Activated T-helper 1 cell treated with anti-CD3 and anti-CD28 coated beads, Interleukin-12 subunit alpha, Interleukin-12 subunit beta, Interleukin-2, Interleukin-4 antibody, amounts not matched to agents 30 ng/mL and 10 ng/mL and 1 ng/mL, durations not matched to agents 14 hours and 24 hours and 36 hours (primary cell): ENCODE results near the gene YIF1A. TPM values are rescaled to one million over a fixed set of nuclear protein-coding genes. Genes with fewer than 3 reads are reported as not detected.
A peak's percentile ranks its signal among the peaks of the same experiment; 100 is the strongest.
"Not testable (repeated sequence)": the region's sequence is repeated elsewhere in the genome, so short reads cannot be mapped to it uniquely, and the experiment has no call there.

Experiments used
- DNase-seq: peaks from one replicate; pipeline ENCODE4 v3.0.0; 2021; ENCODE audit warnings: low spot score
- H3K27ac Mint-ChIP-seq: one replicate; pipeline ENCODE4 v1.8.0; 2021; ENCODE audit warnings: mild to moderate bottlenecking, mixed read lengths
- H3K27me3 Mint-ChIP-seq: one replicate; pipeline ENCODE4 v1.8.0; 2022; ENCODE audit warnings: mild to moderate bottlenecking, moderate library complexity, mixed read lengths; ENCODE audit not compliant: insufficient read depth
- H3K36me3 Mint-ChIP-seq: one replicate; pipeline ENCODE4 v1.8.0; 2021; ENCODE audit warnings: low read depth, mixed read lengths
- H3K4me1 Mint-ChIP-seq: one replicate; pipeline ENCODE4 v1.8.0; 2021; ENCODE audit warnings: low read depth, mixed read lengths
- H3K4me3 Mint-ChIP-seq: one replicate; pipeline ENCODE4 v1.8.0; 2021; ENCODE audit warnings: mild to moderate bottlenecking, moderate library complexity, mixed read lengths
- H3K9me3 Mint-ChIP-seq: one replicate; pipeline ENCODE4 v1.8.0; 2021; ENCODE audit warnings: mixed read lengths
- intact Hi-C: fragments of 100-400 bp; cut with micrococcal nuclease; formaldehyde crosslinking; loops from one replicate; pipeline ENCODE4 v1.15.1; 2024
- total RNA-seq: library from RNA; stranded (reverse); gene quantifications from 2 replicates; pipeline ENCODE4 v1.2.3, GENCODE V29; 2022

YIF1A gene
- total RNA-seq, 1 donor from 2014 or later, result 127 TPM

- intact Hi-C loops, H3K9me3 Mint-ChIP-seq, H3K36me3 Mint-ChIP-seq, DNase-seq, H3K27ac Mint-ChIP-seq, H3K4me3 Mint-ChIP-seq: not testable (repeated sequence)
- peaks cover 22% of the 10 kb centered on the region for H3K4me1 Mint-ChIP-seq
- H3K27me3 Mint-ChIP-seq, result peaks cover 13% of the 10 kb centered on the region
Measured at GRCh38 chr11:66320289-66320688, 31.3 kb upstream of the YIF1A start.

GRCh38 chr11:66318600-66318970, 29.6 kb upstream of the YIF1A start:
- no peak for DNase-seq
- Mint-ChIP-seq H3K27me3 (peaks cover 13% of the 10 kb centered on the region), H3K4me3 (no peak overlapping the region), H3K36me3 (peaks cover 2% of the 10 kb centered on the region), H3K27ac (no peak overlapping the region), H3K4me1 (peaks cover 29% of the 10 kb centered on the region), H3K9me3 (peaks cover 5% of the 10 kb centered on the region)
- intact Hi-C loops, result no loop called here

- H3K9me3 Mint-ChIP-seq, result peaks cover 5% of the 10 kb centered on the region
- no peak for DNase-seq
- H3K27me3 Mint-ChIP-seq, result peaks cover 13% of the 10 kb centered on the region
- peak overlapping the region; percentile 7 for H3K4me3 Mint-ChIP-seq
- peaks cover 2% of the 10 kb centered on the region for H3K36me3 Mint-ChIP-seq
- peaks cover 29% of the 10 kb centered on the region for H3K4me1 Mint-ChIP-seq
- H3K27ac Mint-ChIP-seq, result peak overlapping the region; percentile 44
- intact Hi-C loops, result no loop called here
Measured at GRCh38 chr11:66317723-66318599, 29.0 kb upstream of the YIF1A start.

GRCh38 chr11:66317322-66317722, 28.4 kb upstream of the YIF1A start:
- intact Hi-C loops, result no loop called here

GRCh38 chr11:66316849-66317251, 27.9 kb upstream of the YIF1A start, which contains the start of gene CD248:
Gene CD248, minus strand, starts transcription at chr11:66317044. Its CDS starts 17 bp downstream, at chr11:66317027.
- peaks cover 2% of the 10 kb centered on the region for H3K36me3 Mint-ChIP-seq
- H3K27ac Mint-ChIP-seq, result peak within 1 kb of the TSS; percentile 44
- H3K9me3 Mint-ChIP-seq, result peaks cover 5% of the 10 kb centered on the region
- peaks cover 11% of the 10 kb centered on the region for H3K27me3 Mint-ChIP-seq
- no peak for DNase-seq
- intact Hi-C loops, result no loop called here
- peak within 1 kb of the TSS; percentile 7 for H3K4me3 Mint-ChIP-seq
- H3K4me1 Mint-ChIP-seq, result peaks cover 31% of the 10 kb centered on the region

More at GRCh38 chr11:66317322-66317722, 28.4 kb upstream of the YIF1A start:
- peaks cover 2% of the 10 kb centered on the region for H3K36me3 Mint-ChIP-seq
- H3K4me1 Mint-ChIP-seq, result peaks cover 29% of the 10 kb centered on the region
- H3K27ac Mint-ChIP-seq, result peak overlapping the region; percentile 44
- no peak for DNase-seq
- H3K9me3 Mint-ChIP-seq, result peaks cover 5% of the 10 kb centered on the region
- peaks cover 11% of the 10 kb centered on the region for H3K27me3 Mint-ChIP-seq
- H3K4me3 Mint-ChIP-seq, result peak overlapping the region; percentile 7

GRCh38 chr11:66315921-66316811, 27.2 kb upstream of the YIF1A start:
- Mint-ChIP-seq H3K27ac (no peak overlapping the region), H3K36me3 (peaks cover 2% of the 10 kb centered on the region), H3K27me3 (peaks cover 11% of the 10 kb centered on the region), H3K4me1 (peaks cover 37% of the 10 kb centered on the region), H3K4me3 (no peak overlapping the region), H3K9me3 (peaks cover 5% of the 10 kb centered on the region)
- intact Hi-C loops, result no loop called here
- no peak for DNase-seq

GRCh38 chr11:66315498-66315885, 26.5 kb upstream of the YIF1A start:
- H3K4me3 Mint-ChIP-seq, result peak overlapping the region; percentile 2
- H3K9me3 Mint-ChIP-seq, result peaks cover 5% of the 10 kb centered on the region
- H3K27me3 Mint-ChIP-seq, result peaks cover 9% of the 10 kb centered on the region
- no peak for DNase-seq
- H3K27ac Mint-ChIP-seq, result no peak overlapping the region
- peaks cover 37% of the 10 kb centered on the region for H3K4me1 Mint-ChIP-seq
- H3K36me3 Mint-ChIP-seq, result peaks cover 2% of the 10 kb centered on the region
- intact Hi-C loops, result no loop called here

GRCh38 chr11:66314561-66315497, 25.9 kb upstream of the YIF1A start:
- Mint-ChIP-seq H3K9me3 (peaks cover under 1% of the 10 kb centered on the region), H3K36me3 (no peaks in the 10 kb centered on the region), H3K27me3 (peaks cover 9% of the 10 kb centered on the region), H3K27ac (no peak overlapping the region), H3K4me1 (peaks cover 37% of the 10 kb centered on the region), H3K4me3 (peak overlapping the region; percentile 2)
- DNase-seq, result no peak
- intact Hi-C loops, result no loop called here

GRCh38 chr11:66314186-66314501, 25.2 kb upstream of the YIF1A start:
- Mint-ChIP-seq H3K4me1 (peaks cover 33% of the 10 kb centered on the region), H3K27ac (peak overlapping the region; percentile 61), H3K4me3 (peak overlapping the region; percentile 48), H3K27me3 (peaks cover 7% of the 10 kb centered on the region), H3K36me3 (no peaks in the 10 kb centered on the region), H3K9me3 (no peaks in the 10 kb centered on the region)
- intact Hi-C loops, result no loop called here
- DNase-seq, result no peak

- Mint-ChIP-seq H3K9me3 (no peaks in the 10 kb centered on the region), H3K27ac (peak overlapping the region; percentile 94), H3K4me1 (peaks cover 27% of the 10 kb centered on the region), H3K36me3 (no peaks in the 10 kb centered on the region), H3K27me3 (peaks cover 7% of the 10 kb centered on the region), H3K4me3 (peak overlapping the region; percentile 95)
- DNase-seq, result no peak
- intact Hi-C loops, result loop anchor here (2.0 kb wide), 2 partner anchors 125 to 363 kb away; partner anchors contain the start of genes MRPL11 and RBM4B
Measured at GRCh38 chr11:66313321-66314185, 24.6 kb upstream of the YIF1A start.

GRCh38 chr11:66312549-66313320, 23.8 kb upstream of the YIF1A start:
- intact Hi-C loops, result loop anchor here (1.0 to 2.0 kb wide), 10 partner anchors 16 to 364 kb away; partner anchors contain the start of genes BRMS1, MRPL11, PELI3 and RAB1B
- H3K9me3 Mint-ChIP-seq, result no peaks in the 10 kb centered on the region
- H3K4me1 Mint-ChIP-seq, result peaks cover 20% of the 10 kb centered on the region
- peaks cover 3% of the 10 kb centered on the region for H3K27me3 Mint-ChIP-seq
- peak; percentile 95 for DNase-seq
- peak overlapping the region; percentile 95 for H3K4me3 Mint-ChIP-seq
- no peaks in the 10 kb centered on the region for H3K36me3 Mint-ChIP-seq
- H3K27ac Mint-ChIP-seq, result peak overlapping the region; percentile 94
